Measurements from ENCODE around the gene GLCE. TPM values are rescaled to one million over a fixed set of nuclear protein-coding genes. Genes with fewer than 3 reads are reported as not detected.
"Not testable (repeated sequence)": the region's sequence is repeated elsewhere in the genome, so short reads cannot be mapped to it uniquely, and the experiment has no call there.

The GLCE gene
- total RNA-seq, 2 experiments from 2014 or later: 3.8 to 4.0 TPM

DNA sequence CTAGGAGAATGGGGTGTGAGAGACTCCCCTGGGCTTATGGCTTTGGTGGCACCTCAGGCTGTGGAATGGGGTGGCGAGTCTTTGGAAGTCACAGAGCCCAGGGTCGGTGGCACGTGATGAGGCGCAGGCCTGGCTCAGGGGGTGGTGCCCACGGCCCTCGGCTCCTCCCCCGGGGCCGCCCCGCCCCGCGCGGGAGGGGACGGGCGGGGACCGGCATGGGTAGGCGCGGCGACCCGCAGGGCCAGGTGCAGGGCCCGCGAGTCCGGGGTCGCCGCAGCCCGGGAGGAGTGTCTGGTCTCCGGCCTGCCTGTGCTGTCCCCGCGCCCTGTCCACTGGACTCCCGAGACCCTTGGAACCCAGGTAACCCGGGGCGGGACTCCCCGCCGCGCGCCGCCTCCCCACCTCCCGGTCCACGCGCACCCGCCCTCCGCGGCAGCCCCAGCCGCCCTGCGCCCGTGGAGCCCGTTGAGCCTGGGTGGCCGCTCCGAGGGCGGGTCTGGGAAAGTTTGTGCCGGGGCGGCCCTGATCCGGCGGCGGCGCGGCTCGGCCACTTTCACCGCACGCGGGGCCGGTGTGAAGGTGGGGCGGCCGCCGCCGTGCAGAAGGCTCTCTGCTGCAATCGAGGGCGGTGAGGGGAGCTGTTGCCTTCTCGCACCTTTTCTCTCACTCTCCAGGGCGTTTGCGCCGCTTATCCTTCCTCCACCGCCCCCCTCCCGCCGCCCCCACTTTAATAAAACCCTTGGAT lies 138.4 kb downstream of the GLCE start, which contains the start of gene PAQR5:
PAQR5 (plus strand) TSS at position 216 of the 745 bp plus-strand sequence. CDS start 61,169 bp downstream, outside the sequence.
- POLR2A ChIA-PET: no interaction called here
- Mint-ChIP-seq H3K4me1 (no peaks in the 10 kb centered on the region), H3K27ac (no peak within 1 kb of the TSS), H3K9me3 (no peaks in the 10 kb centered on the region), H3K27me3 (peaks cover 49% of the 10 kb centered on the region), H3K36me3 (ENCODE audit: low read depth) (no peaks in the 10 kb centered on the region), H3K4me3 (no peak within 1 kb of the TSS)
- CTCF ChIA-PET: no interaction called here
- DNase-seq: no peak

- H3K4me1 Mint-ChIP-seq: no peaks in the 10 kb centered on the region
- H3K4me3 Mint-ChIP-seq: no peak overlapping the region
- H3K27ac Mint-ChIP-seq: no peak overlapping the region
- ChIA-PET POLR2A (interaction anchor here (1.7 kb wide), 1 partner anchor 14 kb away, joined by 3 read pairs; no protein-coding TSS in a partner anchor), CTCF (no interaction called here)
- H3K27me3 Mint-ChIP-seq: peaks cover 50% of the 10 kb centered on the region
- DNase-seq: no peak
- H3K36me3 Mint-ChIP-seq (ENCODE audit: low read depth): no peaks in the 10 kb centered on the region
- H3K9me3 Mint-ChIP-seq: no peaks in the 10 kb centered on the region
Measured at GRCh38 chr15:69299451-69299886, 139.0 kb downstream of the GLCE start.

GRCh38 chr15:69299943-69300588 lies 139.6 kb downstream of the GLCE start:
- DNase-seq: no peak
- ChIA-PET CTCF (no interaction called here), POLR2A (interaction anchor here (1.7 kb wide), 1 partner anchor 13 kb away, joined by 3 read pairs; no protein-coding TSS in a partner anchor)
- Mint-ChIP-seq H3K4me3 (no peak overlapping the region), H3K4me1 (no peaks in the 10 kb centered on the region), H3K36me3 (ENCODE audit: low read depth) (no peaks in the 10 kb centered on the region), H3K9me3 (no peaks in the 10 kb centered on the region), H3K27me3 (peaks cover 50% of the 10 kb centered on the region), H3K27ac (no peak overlapping the region)

GRCh38 chr15:69301101-69301500 lies 140.7 kb downstream of the GLCE start:
- DNase-seq; H3K9me3 Mint-ChIP-seq; H3K27ac Mint-ChIP-seq; H3K36me3 Mint-ChIP-seq (ENCODE audit: low read depth); H3K4me1 Mint-ChIP-seq; H3K4me3 Mint-ChIP-seq; CTCF ChIA-PET: not testable (repeated sequence)
- H3K27me3 Mint-ChIP-seq: peaks cover 50% of the 10 kb centered on the region
- POLR2A ChIA-PET: interaction anchor here (1.7 kb wide), 1 partner anchor 12 kb away, joined by 3 read pairs; no protein-coding TSS in a partner anchor

- CTCF ChIA-PET; H3K27ac Mint-ChIP-seq; H3K4me1 Mint-ChIP-seq; H3K36me3 Mint-ChIP-seq (ENCODE audit: low read depth); H3K9me3 Mint-ChIP-seq; DNase-seq; H3K4me3 Mint-ChIP-seq; POLR2A ChIA-PET: not testable (repeated sequence)
- peaks cover 44% of the 10 kb centered on the region for H3K27me3 Mint-ChIP-seq
Measured at GRCh38 chr15:69302087-69302486, 141.7 kb downstream of the GLCE start.

DNA sequence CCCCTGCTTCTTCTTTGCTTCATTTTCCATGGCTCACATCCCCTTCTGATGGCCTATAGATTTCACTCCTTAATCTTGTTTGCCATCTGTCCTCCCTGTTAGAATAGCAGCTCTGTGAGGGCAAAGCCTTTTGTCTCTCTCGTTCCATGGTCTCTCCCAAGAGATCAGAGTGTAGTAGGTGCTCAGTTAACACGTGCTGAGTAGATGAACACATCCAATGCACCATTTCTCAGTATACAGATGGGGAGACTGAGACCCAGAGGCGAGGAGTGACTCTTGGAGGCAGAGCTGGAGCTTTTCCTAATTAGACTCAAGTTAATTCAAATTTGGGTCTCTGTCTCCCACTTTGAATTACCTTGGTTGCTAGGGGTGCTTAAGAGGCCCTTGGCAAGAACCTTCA lies 142.5 kb downstream of the GLCE start:
- peaks cover 36% of the 10 kb centered on the region for H3K27me3 Mint-ChIP-seq
- no peak for DNase-seq
- CTCF ChIA-PET: no interaction called here
- no peaks in the 10 kb centered on the region for H3K36me3 Mint-ChIP-seq (ENCODE audit: low read depth)
- POLR2A ChIA-PET: no interaction called here
- H3K4me1 Mint-ChIP-seq: no peaks in the 10 kb centered on the region
- no peaks in the 10 kb centered on the region for H3K9me3 Mint-ChIP-seq
- no peak overlapping the region for H3K27ac Mint-ChIP-seq
- no peak overlapping the region for H3K4me3 Mint-ChIP-seq

DNA sequence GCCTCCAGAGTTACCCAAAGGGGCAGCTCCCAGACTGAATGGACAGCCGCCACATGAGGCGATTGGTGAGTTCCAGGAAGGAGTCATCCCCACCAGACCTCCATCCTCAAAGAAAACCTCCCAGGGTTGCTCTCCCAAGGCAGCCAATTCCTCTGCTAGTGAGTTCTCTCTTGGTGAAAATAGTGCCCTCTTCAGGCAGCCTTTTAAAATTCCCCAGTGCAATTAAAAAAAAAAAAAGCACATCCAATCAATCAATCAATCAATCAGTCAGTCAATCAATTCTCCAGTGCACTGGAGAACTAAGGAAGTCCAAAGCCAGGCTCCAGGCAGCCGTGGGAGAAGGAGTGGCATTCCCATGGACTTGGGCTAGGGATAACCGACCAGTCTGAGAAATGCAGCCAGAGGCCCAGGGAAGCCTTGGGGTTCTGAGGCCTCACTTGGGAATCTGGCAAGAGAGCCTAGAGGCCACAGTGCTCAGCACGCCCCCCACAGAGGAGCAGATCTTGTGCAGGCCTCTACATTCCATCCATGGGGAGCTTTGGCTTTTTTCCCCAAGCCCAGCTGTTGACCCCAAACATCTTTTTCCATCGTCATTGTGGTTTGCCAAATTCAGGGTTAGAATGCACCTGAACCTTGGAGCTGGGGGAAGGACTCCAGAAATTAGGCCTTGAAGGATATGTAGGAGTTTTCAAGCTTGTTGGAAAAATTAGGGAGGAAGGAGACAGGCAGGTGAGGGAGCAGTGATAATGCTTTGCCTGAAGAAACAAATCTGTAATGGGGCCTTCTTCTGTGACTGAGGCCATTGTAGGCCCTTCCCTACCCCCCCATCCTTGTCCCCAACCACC lies 143.1 kb downstream of the GLCE start:
- CTCF ChIA-PET: no interaction called here
- H3K9me3 Mint-ChIP-seq: no peaks in the 10 kb centered on the region
- peaks cover 31% of the 10 kb centered on the region for H3K27me3 Mint-ChIP-seq
- H3K4me3 Mint-ChIP-seq: no peak overlapping the region
- no peaks in the 10 kb centered on the region for H3K4me1 Mint-ChIP-seq
- POLR2A ChIA-PET: no interaction called here
- no peaks in the 10 kb centered on the region for H3K36me3 Mint-ChIP-seq (ENCODE audit: low read depth)
- H3K27ac Mint-ChIP-seq: no peak overlapping the region
- no peak for DNase-seq

GRCh38 chr15:69304182-69304545 lies 143.7 kb downstream of the GLCE start:
- DNase-seq: no peak
- Mint-ChIP-seq H3K4me1 (no peaks in the 10 kb centered on the region), H3K9me3 (no peaks in the 10 kb centered on the region), H3K27ac (no peak overlapping the region), H3K36me3 (ENCODE audit: low read depth) (no peaks in the 10 kb centered on the region), H3K4me3 (no peak overlapping the region), H3K27me3 (peaks cover 30% of the 10 kb centered on the region)
- POLR2A ChIA-PET: no interaction called here
- CTCF ChIA-PET: no interaction called here

DNA sequence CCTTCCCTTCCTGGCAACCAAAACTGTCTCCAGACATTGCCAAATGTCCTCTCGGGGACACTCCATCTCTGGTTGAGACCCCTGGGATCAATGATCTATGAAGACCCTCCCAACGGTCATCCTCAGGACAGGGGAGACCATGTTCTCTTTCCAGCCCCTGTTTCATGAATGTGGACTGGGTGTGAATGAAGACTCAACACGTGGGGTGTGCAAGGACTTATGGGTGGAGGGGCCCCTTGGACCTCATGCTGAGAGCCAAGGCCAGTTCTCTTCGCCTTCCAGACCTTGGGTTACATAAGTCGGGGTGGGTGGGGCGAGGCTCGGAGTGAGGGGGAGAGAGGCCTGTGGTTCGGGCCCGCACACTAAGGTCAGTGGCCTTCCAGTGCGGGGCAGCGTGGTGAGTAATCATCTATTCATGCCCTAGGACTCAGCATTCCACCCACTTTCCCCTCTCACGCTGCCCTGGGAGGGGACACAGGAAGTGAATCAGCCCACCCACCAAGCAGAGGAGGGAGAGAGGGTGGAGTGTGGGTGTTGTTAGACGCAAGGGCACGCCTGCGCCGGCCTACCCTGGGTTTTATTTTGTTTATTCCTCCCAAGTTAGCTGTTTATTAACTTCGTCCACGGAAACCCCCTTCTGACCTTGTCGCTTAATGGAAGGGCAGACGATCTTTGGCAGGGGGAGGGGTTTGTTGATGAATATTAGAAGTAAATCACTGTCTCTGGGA lies 144.9 kb downstream of the GLCE start:
- Mint-ChIP-seq H3K4me1 (no peaks in the 10 kb centered on the region), H3K36me3 (ENCODE audit: low read depth) (no peaks in the 10 kb centered on the region), H3K9me3 (no peaks in the 10 kb centered on the region), H3K27me3 (peaks cover 20% of the 10 kb centered on the region), H3K27ac (no peak overlapping the region), H3K4me3 (no peak overlapping the region)
- CTCF ChIA-PET: no interaction called here
- no peak for DNase-seq
- POLR2A ChIA-PET: no interaction called here

DNA sequence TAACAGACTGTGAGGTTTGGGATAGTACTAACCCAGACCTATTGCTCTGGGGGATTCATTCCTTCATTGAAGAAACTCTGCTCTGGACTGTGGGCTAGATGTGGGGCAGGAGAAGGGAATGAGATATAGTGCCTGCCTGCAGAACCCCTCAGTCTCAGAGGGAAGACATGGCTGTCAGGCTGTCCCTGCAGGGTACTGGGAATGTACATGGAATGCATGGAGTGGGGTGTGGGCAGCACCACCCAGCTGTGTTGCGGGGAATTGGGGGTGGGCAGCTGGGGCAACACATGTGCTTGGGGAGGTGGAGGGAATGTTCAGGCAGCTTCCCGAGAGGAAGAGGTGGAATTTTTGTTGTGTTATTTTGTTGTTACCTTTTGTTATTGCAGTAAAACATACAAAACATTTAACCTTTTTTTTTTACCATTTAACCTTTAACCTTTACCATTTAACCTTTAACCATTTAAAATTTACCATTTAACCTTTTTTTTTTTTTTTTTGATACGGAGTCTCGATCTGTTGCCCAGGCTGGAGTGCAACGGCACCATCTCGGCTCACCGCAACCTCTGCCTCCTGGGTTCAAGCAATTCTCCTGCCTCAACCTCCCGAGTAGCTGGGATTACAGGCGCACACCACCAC lies 145.6 kb downstream of the GLCE start:
- Mint-ChIP-seq H3K36me3 (ENCODE audit: low read depth) (no peaks in the 10 kb centered on the region), H3K27me3 (peaks cover 18% of the 10 kb centered on the region), H3K27ac (no peak overlapping the region), H3K4me1 (no peaks in the 10 kb centered on the region), H3K9me3 (no peaks in the 10 kb centered on the region), H3K4me3 (no peak overlapping the region)
- CTCF ChIA-PET: interaction anchor here (0.7 kb wide), 1 partner anchor 959 kb away, joined by 4 read pairs; no protein-coding TSS in a partner anchor
- POLR2A ChIA-PET: no interaction called here
- DNase-seq: no peak

- no peak for DNase-seq
- no peaks in the 10 kb centered on the region for H3K4me1 Mint-ChIP-seq
- no peaks in the 10 kb centered on the region for H3K9me3 Mint-ChIP-seq
- CTCF ChIA-PET: no interaction called here
- H3K4me3 Mint-ChIP-seq: no peak overlapping the region
- H3K36me3 Mint-ChIP-seq (ENCODE audit: low read depth): no peaks in the 10 kb centered on the region
- POLR2A ChIA-PET: no interaction called here
- H3K27me3 Mint-ChIP-seq: peaks cover 16% of the 10 kb centered on the region
- H3K27ac Mint-ChIP-seq: no peak overlapping the region
Measured at GRCh38 chr15:69307939-69308338, 147.5 kb downstream of the GLCE start.

GRCh38 chr15:69308949-69309348 lies 148.5 kb downstream of the GLCE start:
- Mint-ChIP-seq H3K9me3 (no peaks in the 10 kb centered on the region), H3K4me3 (no peak overlapping the region), H3K4me1 (no peaks in the 10 kb centered on the region), H3K27me3 (peaks cover 16% of the 10 kb centered on the region), H3K27ac (no peak overlapping the region), H3K36me3 (ENCODE audit: low read depth) (no peaks in the 10 kb centered on the region)
- POLR2A ChIA-PET: no interaction called here
- CTCF ChIA-PET: no interaction called here
- no peak for DNase-seq

All from activated CD4-positive, alpha-beta memory T cell treated with anti-CD3 and anti-CD28 coated beads, Interleukin-2, amount 10 ng/mL, durations not matched to agents 7 days and 5 days (primary cell).